NB4 (cell line): Measurements from ENCODE around the gene DPYD.

Experiments
- CTCF ChIP-seq: IDR thresholded peaks from one replicate; pipeline ENCODE4 v1.5.1; 2012; ENCODE audit warnings: low read depth, low read length
- MYC ChIP-seq: IDR thresholded peaks from 2 replicates; pipeline ENCODE4 v1.6.1; 2011; ENCODE audit warnings: low read depth, low read length
- POLR2A ChIP-seq: IDR thresholded peaks from 2 replicates; pipeline ENCODE4 v1.6.1; 2011; ENCODE audit warnings: mild to moderate bottlenecking; ENCODE audit not compliant: insufficient read length; ENCODE audit errors: extremely low read depth

GRCh38 chr1:97073169-97073568 is 847.7 kb downstream of the DPYD start:
- TF ChIP-seq CTCF: no peak
- no peak for TF ChIP-seq MYC
- no peak for TF ChIP-seq POLR2A
